ENCODE data around the gene MCCC2.
"Not testable (repeated sequence)": the region's sequence is repeated elsewhere in the genome, so short reads cannot be mapped to it uniquely, and the experiment has no call there.

DNA sequence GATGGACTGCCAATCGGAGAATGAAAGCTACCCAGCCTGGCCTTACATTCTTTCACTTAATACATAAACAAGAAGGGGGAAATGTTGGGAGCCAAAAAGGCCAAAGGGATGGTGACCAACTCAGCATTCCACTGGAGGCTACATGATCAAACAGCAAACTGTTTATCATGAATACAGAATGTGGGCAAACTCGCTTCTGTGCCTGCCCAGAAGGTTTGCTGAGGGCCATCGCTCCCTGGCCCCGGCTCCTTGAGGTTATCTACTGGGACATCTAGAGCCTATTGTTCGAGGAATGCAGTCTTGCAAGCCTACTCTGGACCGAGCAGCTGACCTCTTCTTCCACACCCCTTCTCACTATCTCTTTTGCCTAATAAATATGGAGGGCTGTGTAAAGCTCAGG, 9.3 kb upstream of the MCCC2 start:
- TF ChIP-seq EZH2 (IDR thresholded peaks at IDR 0.05; ENCODE audit: borderline replicate concordance): not testable (repeated sequence)
- TF ChIP-seq, protein P1, sequence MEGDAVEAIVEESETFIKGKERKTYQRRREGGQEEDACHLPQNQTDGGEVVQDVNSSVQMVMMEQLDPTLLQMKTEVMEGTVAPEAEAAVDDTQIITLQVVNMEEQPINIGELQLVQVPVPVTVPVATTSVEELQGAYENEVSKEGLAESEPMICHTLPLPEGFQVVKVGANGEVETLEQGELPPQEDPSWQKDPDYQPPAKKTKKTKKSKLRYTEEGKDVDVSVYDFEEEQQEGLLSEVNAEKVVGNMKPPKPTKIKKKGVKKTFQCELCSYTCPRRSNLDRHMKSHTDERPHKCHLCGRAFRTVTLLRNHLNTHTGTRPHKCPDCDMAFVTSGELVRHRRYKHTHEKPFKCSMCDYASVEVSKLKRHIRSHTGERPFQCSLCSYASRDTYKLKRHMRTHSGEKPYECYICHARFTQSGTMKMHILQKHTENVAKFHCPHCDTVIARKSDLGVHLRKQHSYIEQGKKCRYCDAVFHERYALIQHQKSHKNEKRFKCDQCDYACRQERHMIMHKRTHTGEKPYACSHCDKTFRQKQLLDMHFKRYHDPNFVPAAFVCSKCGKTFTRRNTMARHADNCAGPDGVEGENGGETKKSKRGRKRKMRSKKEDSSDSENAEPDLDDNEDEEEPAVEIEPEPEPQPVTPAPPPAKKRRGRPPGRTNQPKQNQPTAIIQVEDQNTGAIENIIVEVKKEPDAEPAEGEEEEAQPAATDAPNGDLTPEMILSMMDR (IDR thresholded peaks at IDR 0.05; ENCODE audit: poor library complexity): not testable (repeated sequence)

Data from hepatocyte (in vitro differentiated cells).